Stimulated activated CD4-positive, alpha-beta T cell treated with anti-CD3 and anti-CD28 coated beads, Interleukin-1b, Interleukin-23, amount 100 ng/mL, for 1 hour (primary cell): Measurements from ENCODE around the gene POLE.

Experiments
- DNase-seq, 2 donors: peaks; one replicate each; pipeline ENCODE4 v3.0.0-alpha.2; 2020; ENCODE audit warnings: low read depth in 2 of 2

POLE gene

GRCh38 chr12:132687211-132688164, at the start of gene POLE, which contains the start of gene PXMP2:
POLE (minus strand) TSS chr12:132687342; CDS start chr12:132687315, 27 bp downstream.
PXMP2 (plus strand) TSS chr12:132687587; CDS start chr12:132687671, 84 bp downstream.
- peak; percentile 89 to 96 for DNase-seq

- no peak for DNase-seq
Observed at GRCh38 chr12:132736913-132737312, 49.8 kb upstream of the POLE start.

GRCh38 chr12:132736378-132736777, 49.2 kb upstream of the POLE start:
- DNase-seq = no peak

- no peak for DNase-seq
Observed at GRCh38 chr12:132735496-132735895, 48.4 kb upstream of the POLE start.

GRCh38 chr12:132734206-132734605, 47.1 kb upstream of the POLE start:
- no peak for DNase-seq

GRCh38 chr12:132731574-132731973, 44.4 kb upstream of the POLE start:
- no peak for DNase-seq

GRCh38 chr12:132730353-132730752, 43.2 kb upstream of the POLE start:
- DNase-seq = no peak

- no peak for DNase-seq
Observed at GRCh38 chr12:132729541-132730320, 42.6 kb upstream of the POLE start.

- no peak for DNase-seq
Observed at GRCh38 chr12:132728502-132728901, 41.4 kb upstream of the POLE start.

- no peak for DNase-seq
Observed at GRCh38 chr12:132727091-132727794, 40.1 kb upstream of the POLE start.

GRCh38 chr12:132726386-132726785, 39.2 kb upstream of the POLE start:
- DNase-seq = no peak

- no peak for DNase-seq
Observed at GRCh38 chr12:132724506-132725241, 37.5 kb upstream of the POLE start.

GRCh38 chr12:132723764-132724140, 36.6 kb upstream of the POLE start:
- no peak for DNase-seq

GRCh38 chr12:132723015-132723763, 36.0 kb upstream of the POLE start:
- no peak for DNase-seq

- no peak for DNase-seq
Observed at GRCh38 chr12:132720606-132721345, 33.6 kb upstream of the POLE start.

- DNase-seq = no peak
Observed at GRCh38 chr12:132719954-132720324, 32.8 kb upstream of the POLE start.

GRCh38 chr12:132719141-132719953, 32.2 kb upstream of the POLE start:
- no peak for DNase-seq

GRCh38 chr12:132718644-132719043, 31.5 kb upstream of the POLE start:
- DNase-seq = no peak
